GM23338 (cell line): ENCODE data around the gene TIPIN. TPM values are rescaled to one million over a fixed set of nuclear protein-coding genes. Genes with fewer than 3 reads are reported as not detected.

Source experiments
- CTCF ChIP-seq, 2 experiments: fragments of 200-600 bp in 1 of 2; sonication (generic) in 1 of 2; conservative IDR thresholded peaks; 2 replicates each; pipeline versions ENCODE4 v1.5.1 to v1.6.1; 2016 to 2017; ENCODE audit warnings: antibody characterized with exemption in 2 of 2, low read depth in 2 of 2, mild to moderate bottlenecking in 2 of 2, moderate library complexity in 1 of 2
- ETS1 ChIP-seq: IDR thresholded peaks from 2 replicates; pipeline ENCODE4 v1.6.1; 2016; ENCODE audit warnings: antibody characterized with exemption
- EZH2 ChIP-seq: fragments of 200-600 bp; sonication (generic); IDR thresholded peaks from one replicate; pipeline ENCODE4 v1.8.0; 2017; ENCODE audit warnings: antibody characterized with exemption, mild to moderate bottlenecking, low read depth; ENCODE audit not compliant: unreplicated experiment
- EZH2phosphoT487 ChIP-seq: fragments of 200-600 bp; sonication (generic); IDR thresholded peaks from one replicate; pipeline ENCODE4 v1.8.1; 2018; ENCODE audit warnings: antibody characterized with exemption; ENCODE audit not compliant: unreplicated experiment
- NANOG ChIP-seq: IDR thresholded peaks from 2 replicates; pipeline ENCODE4 v1.6.1; 2016; ENCODE audit warnings: antibody characterized with exemption, borderline replicate concordance
- POLR2AphosphoS5 ChIP-seq: IDR thresholded peaks from 2 replicates; pipeline ENCODE4 v1.6.1; 2016; ENCODE audit warnings: antibody characterized with exemption, low read depth
- ZNF114 ChIP-seq: fragments of 250-450 bp; sonication (Bioruptor Pico); IDR thresholded peaks from 2 replicates; pipeline ENCODE4 v1.5.0; 2020; ENCODE audit warnings: mild to moderate bottlenecking, moderate library complexity
- polyA plus RNA-seq: library from polyadenylated mRNA; unstranded; fragments of >200 nt; fragmentation: Nextera tagmentation; extraction: Ambion mirVana; gene quantifications from 2 replicates; pipeline ENCODE4 v1.2.1, GENCODE V29; 2016
- total RNA-seq: library from RNA; depleted of rRNA; stranded (reverse); fragments of >200 nt; shearing (Covaris generic); gene quantifications from 2 replicates; pipeline ENCODE4 v1.2.3, GENCODE V29; 2014
- TF ChIP-seq, protein P1 (sequence below): fragments of 250-450 bp; sonication (Bioruptor Pico); IDR thresholded peaks from 2 replicates; pipeline ENCODE4 v1.5.0; 2020; ENCODE audit warnings: mild to moderate bottlenecking, moderate library complexity

Gene TIPIN
- total and polyA plus RNA-seq, 2 experiments from 2014 or later: 25.3 to 39.1 TPM

DNA sequence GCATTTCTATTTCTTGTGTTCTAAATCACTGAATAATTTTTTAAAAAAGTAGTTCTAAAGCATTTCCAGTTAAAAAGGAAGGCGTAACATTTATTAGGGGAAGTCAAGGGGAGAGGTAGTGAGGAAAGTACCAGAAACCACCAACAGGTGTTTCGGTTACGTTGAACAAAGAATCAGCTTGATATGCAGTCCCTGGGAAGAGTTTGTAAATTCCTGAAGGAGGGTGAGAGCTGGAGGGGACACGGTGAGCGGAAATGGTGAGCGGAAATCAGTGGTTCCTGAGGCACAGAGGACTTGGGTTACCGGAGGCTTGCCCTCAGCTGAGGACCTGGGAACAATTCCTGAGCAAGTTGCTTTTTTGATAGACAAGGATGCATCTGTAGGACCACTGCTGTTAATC is 48.0 kb upstream of the TIPIN start (continued):
- TF ChIP-seq, protein P1, sequence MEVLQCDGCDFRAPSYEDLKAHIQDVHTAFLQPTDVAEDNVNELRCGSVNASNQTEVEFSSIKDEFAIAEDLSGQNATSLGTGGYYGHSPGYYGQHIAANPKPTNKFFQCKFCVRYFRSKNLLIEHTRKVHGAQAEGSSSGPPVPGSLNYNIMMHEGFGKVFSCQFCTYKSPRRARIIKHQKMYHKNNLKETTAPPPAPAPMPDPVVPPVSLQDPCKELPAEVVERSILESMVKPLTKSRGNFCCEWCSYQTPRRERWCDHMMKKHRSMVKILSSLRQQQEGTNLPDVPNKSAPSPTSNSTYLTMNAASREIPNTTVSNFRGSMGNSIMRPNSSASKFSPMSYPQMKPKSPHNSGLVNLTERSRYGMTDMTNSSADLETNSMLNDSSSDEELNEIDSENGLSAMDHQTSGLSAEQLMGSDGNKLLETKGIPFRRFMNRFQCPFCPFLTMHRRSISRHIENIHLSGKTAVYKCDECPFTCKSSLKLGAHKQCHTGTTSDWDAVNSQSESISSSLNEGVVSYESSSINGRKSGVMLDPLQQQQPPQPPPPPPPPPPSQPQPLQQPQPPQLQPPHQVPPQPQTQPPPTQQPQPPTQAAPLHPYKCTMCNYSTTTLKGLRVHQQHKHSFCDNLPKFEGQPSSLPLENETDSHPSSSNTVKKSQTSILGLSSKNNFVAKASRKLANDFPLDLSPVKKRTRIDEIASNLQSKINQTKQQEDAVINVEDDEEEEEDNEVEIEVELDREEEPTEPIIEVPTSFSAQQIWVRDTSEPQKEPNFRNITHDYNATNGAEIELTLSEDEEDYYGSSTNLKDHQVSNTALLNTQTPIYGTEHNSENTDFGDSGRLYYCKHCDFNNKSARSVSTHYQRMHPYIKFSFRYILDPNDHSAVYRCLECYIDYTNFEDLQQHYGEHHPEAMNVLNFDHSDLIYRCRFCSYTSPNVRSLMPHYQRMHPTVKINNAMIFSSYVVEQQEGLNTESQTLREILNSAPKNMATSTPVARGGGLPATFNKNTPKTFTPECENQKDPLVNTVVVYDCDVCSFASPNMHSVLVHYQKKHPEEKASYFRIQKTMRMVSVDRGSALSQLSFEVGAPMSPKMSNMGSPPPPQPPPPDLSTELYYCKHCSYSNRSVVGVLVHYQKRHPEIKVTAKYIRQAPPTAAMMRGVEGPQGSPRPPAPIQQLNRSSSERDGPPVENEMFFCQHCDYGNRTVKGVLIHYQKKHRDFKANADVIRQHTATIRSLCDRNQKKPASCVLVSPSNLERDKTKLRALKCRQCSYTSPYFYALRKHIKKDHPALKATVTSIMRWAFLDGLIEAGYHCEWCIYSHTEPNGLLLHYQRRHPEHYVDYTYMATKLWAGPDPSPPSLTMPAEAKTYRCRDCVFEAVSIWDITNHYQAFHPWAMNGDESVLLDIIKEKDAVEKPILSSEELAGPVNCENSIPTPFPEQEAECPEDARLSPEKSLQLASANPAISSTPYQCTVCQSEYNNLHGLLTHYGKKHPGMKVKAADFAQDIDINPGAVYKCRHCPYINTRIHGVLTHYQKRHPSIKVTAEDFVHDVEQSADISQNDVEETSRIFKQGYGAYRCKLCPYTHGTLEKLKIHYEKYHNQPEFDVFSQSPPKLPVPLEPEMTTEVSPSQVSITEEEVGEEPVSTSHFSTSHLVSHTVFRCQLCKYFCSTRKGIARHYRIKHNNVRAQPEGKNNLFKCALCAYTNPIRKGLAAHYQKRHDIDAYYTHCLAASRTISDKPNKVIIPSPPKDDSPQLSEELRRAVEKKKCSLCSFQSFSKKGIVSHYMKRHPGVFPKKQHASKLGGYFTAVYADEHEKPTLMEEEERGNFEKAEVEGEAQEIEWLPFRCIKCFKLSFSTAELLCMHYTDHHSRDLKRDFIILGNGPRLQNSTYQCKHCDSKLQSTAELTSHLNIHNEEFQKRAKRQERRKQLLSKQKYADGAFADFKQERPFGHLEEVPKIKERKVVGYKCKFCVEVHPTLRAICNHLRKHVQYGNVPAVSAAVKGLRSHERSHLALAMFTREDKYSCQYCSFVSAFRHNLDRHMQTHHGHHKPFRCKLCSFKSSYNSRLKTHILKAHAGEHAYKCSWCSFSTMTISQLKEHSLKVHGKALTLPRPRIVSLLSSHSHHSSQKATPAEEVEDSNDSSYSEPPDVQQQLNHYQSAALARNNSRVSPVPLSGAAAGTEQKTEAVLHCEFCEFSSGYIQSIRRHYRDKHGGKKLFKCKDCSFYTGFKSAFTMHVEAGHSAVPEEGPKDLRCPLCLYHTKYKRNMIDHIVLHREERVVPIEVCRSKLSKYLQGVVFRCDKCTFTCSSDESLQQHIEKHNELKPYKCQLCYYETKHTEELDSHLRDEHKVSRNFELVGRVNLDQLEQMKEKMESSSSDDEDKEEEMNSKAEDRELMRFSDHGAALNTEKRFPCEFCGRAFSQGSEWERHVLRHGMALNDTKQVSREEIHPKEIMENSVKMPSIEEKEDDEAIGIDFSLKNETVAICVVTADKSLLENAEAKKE (CRISPR knock-in tag): peak; percentile 81; the same call in 1 of the 2 replicates
- TF ChIP-seq POLR2AphosphoS5: no peak
- TF ChIP-seq ETS1: peak; percentile 73
- TF ChIP-seq NANOG: peak; percentile 52; the same call in 1 of the 2 replicates
- TF ChIP-seq CTCF (conservative IDR thresholded peaks at IDR 0.05; ENCODE audit: low read depth in 2 of 2): peak in 1 of 2 experiments; percentile 43; a peak in 2 of 4 replicates
- no peak for TF ChIP-seq ZNF114 (CRISPR knock-in tag)
- no peak for TF ChIP-seq EZH2
- TF ChIP-seq EZH2phosphoT487: no peak
